GM12878 (cell line): ENCODE measurements around the gene MYO16. TPM values are rescaled to one million over a fixed set of nuclear protein-coding genes. Genes with fewer than 3 reads are reported as not detected.

Experiments used
- ATAC-seq: fragments of 200-7000 bp; cut with Tn5 transposase; 3 replicates; pipeline ENCODE4 v1.9.1; 2020; ENCODE audit warnings: mild to moderate bottlenecking, moderate library complexity
- BruUV-seq: library from RNA; stranded (reverse); fragments of 400-500 nt; replicated peaks from 2 replicates; lab custom pipeline; 2021; lab: Mats Ljungman, UMichigan
- CTCF ChIA-PET: fragments of 300-600 bp; sonication (Branson Sonifier 250); formaldehyde crosslinking; extraction: SDS; loops from one replicate; lab custom pipeline; 2021; ENCODE audit warnings: inconsistent platforms; lab: Yijun Ruan, JAX
- POLR2A ChIA-PET: fragments of 350-600 bp; formaldehyde crosslinking; extraction: SDS; loops from one replicate; lab custom pipeline; 2021; ENCODE audit warnings: inconsistent platforms; lab: Charles Lee
- RAD21 ChIA-PET: fragments of 300-600 bp; sonication (Branson Sonifier 250); formaldehyde crosslinking; loops from one replicate; lab custom pipeline; 2023; ENCODE audit warnings: antibody characterized with exemption; ENCODE audit not compliant: unreplicated experiment; lab: Charles Lee
- SMC1A ChIA-PET: fragments of 300-600 bp; sonication (Branson Sonifier 250); formaldehyde crosslinking; loops from one replicate; lab custom pipeline; 2023; ENCODE audit not compliant: unreplicated experiment, uncharacterized antibody; lab: Charles Lee
- DNase-seq: peaks from one replicate; pipeline ENCODE4 v3.0.0-alpha.2; 2011; ENCODE audit warnings: low read depth, low spot score
- FAIRE-seq: peaks from 3 replicates; lab custom pipeline; 2011; peaks lifted over from hg19 to GRCh38; lab: Jason Lieb, UNC
- H2AFZ ChIP-seq: 2 replicates; pipeline ENCODE4 v1.6.0; 2011; ENCODE audit warnings: low read depth, low read length, control low read depth; ENCODE audit not compliant: control insufficient read depth
- H3K27ac ChIP-seq: 2 replicates; pipeline ENCODE4 v1.5.1; 2011; ENCODE audit warnings: control low read depth; ENCODE audit not compliant: control insufficient read depth, insufficient read depth
- H3K27me3 ChIP-seq, 2 experiments: replicated peaks in 1 of 2; 2 replicates each; pipeline versions ENCODE4 v1.6.0 to v1.6.1; 2011; ENCODE audit warnings: low read length in 1 of 2; ENCODE audit not compliant: control insufficient read depth in 2 of 2, insufficient read depth in 2 of 2
- H3K36me3 ChIP-seq, 2 experiments: 2 replicates each; pipeline ENCODE4 v1.5.1; 2011; ENCODE audit warnings: low read length in 1 of 2; ENCODE audit not compliant: control insufficient read depth in 2 of 2, insufficient read depth in 2 of 2
- H3K4me1 ChIP-seq: 2 replicates; pipeline ENCODE4 v1.6.1; 2011; ENCODE audit warnings: mild to moderate bottlenecking, low read length, moderate library complexity, mixed read lengths; ENCODE audit not compliant: control insufficient read depth, insufficient read depth
- H3K4me2 ChIP-seq: 2 replicates; pipeline ENCODE4 v1.6.0; 2011; ENCODE audit warnings: control low read depth; ENCODE audit not compliant: control insufficient read depth, insufficient read depth
- H3K4me3 ChIP-seq: fragments of 200-600 bp; sonication (generic); 2 replicates; pipeline ENCODE4 v1.5.1; 2016
- H3K79me2 ChIP-seq: 2 replicates; pipeline ENCODE4 v1.6.0; 2011; ENCODE audit warnings: low read length; ENCODE audit not compliant: control insufficient read depth, insufficient read depth
- H3K9ac ChIP-seq: 2 replicates; pipeline ENCODE4 v1.8.0; 2011; ENCODE audit warnings: low read length, control low read depth, mixed read lengths; ENCODE audit not compliant: control insufficient read depth, insufficient read depth
- H3K9me3 ChIP-seq: replicated peaks from 3 replicates; pipeline ENCODE4 v1.5.1; 2011; ENCODE audit warnings: mild to moderate bottlenecking, low read length; ENCODE audit not compliant: control insufficient read depth, insufficient read depth
- H4K20me1 ChIP-seq: 2 replicates; pipeline ENCODE4 v1.6.0; 2011; ENCODE audit not compliant: control insufficient read depth, insufficient read depth
- CREM ChIP-seq: IDR thresholded peaks from 2 replicates; pipeline ENCODE4 v1.6.1; 2014; ENCODE audit warnings: antibody characterized with exemption, low read depth
- HDGF ChIP-seq: fragments of 450-650 bp; IDR thresholded peaks from 2 replicates; pipeline ENCODE4 v1.6.1; 2016; ENCODE audit warnings: antibody characterized with exemption
- JUNB ChIP-seq: IDR thresholded peaks from 2 replicates; pipeline ENCODE4 v1.6.1; 2016; ENCODE audit warnings: antibody characterized with exemption, mild to moderate bottlenecking
- JUND ChIP-seq: IDR thresholded peaks from 2 replicates; pipeline ENCODE4 v1.6.1; 2012; ENCODE audit warnings: low read depth, mild to moderate bottlenecking, low read length, improper control_type of control experiment, moderate library complexity
- NFYB ChIP-seq: IDR thresholded peaks from 2 replicates; pipeline ENCODE4 v1.6.1; 2011; ENCODE audit warnings: low read depth, mild to moderate bottlenecking, low read length, improper control_type of control experiment, moderate library complexity; ENCODE audit not compliant: insufficient read depth
- NR2C2 ChIP-seq: IDR thresholded peaks from 2 replicates; pipeline ENCODE4 v1.6.1; 2011; ENCODE audit warnings: borderline replicate concordance, low read depth; ENCODE audit not compliant: control insufficient read depth, insufficient read length
- RCOR1 ChIP-seq: conservative IDR thresholded peaks from 2 replicates; pipeline ENCODE4 v1.6.1; 2012; ENCODE audit warnings: low read depth, low read length, improper control_type of control experiment
- STAT3 ChIP-seq: IDR thresholded peaks from 2 replicates; pipeline ENCODE4 v1.6.1; 2011; ENCODE audit warnings: low read depth, low read length, improper control_type of control experiment
- TCF12 ChIP-seq: IDR thresholded peaks from 2 replicates; pipeline ENCODE4 v1.6.1; 2011; ENCODE audit warnings: low read depth, mild to moderate bottlenecking, low read length
- YY1 ChIP-seq: IDR thresholded peaks from 2 replicates; pipeline ENCODE4 v1.6.1; 2011; ENCODE audit warnings: low read depth, mild to moderate bottlenecking, low read length
- ZBED1 ChIP-seq: IDR thresholded peaks from 2 replicates; pipeline ENCODE4 v1.6.1; 2016; ENCODE audit warnings: borderline replicate concordance
- ZSCAN29 ChIP-seq: fragments of 450-650 bp; IDR thresholded peaks from 2 replicates; pipeline ENCODE4 v1.6.1; 2017; ENCODE audit warnings: mild to moderate bottlenecking, moderate library complexity
- WGBS: methylation state at CpG from one replicate; pipeline ENCODE4 v1.1.6; 2016; ENCODE audit warnings: low lambda C conversion rate; ENCODE audit not compliant: insufficient replicate concordance, insufficient coverage; ENCODE audit errors: missing lambda C conversion rate; 5-methylcytosine and 5-hydroxymethylcytosine counted together
- in situ Hi-C: fragments of 300-500 bp; cut with MboI; formaldehyde crosslinking; loops from 9 replicates; pipeline ENCODE4 v1.14.3; 2018; ENCODE audit warnings: mixed read lengths
- intact Hi-C: fragments of 100-400 bp; cut with micrococcal nuclease; formaldehyde crosslinking; loops from one replicate; pipeline ENCODE4 v1.14.2; 2022; ENCODE audit not compliant: unreplicated experiment
- polyA plus RNA-seq, 11 experiments: library from polyadenylated mRNA; depleted of rRNA in 4 of 11; unstranded in 6 of 11; stranded (reverse) in 5 of 11; fragments of >200 nt; fragmentation: Nextera tagmentation in 4 of 11; fragmentation: Illumina TruSeq in 1 of 11; extraction: Ambion mirVana in 4 of 11; extraction: Trizol in 1 of 11; gene quantifications; 1 replicate in 1 of 11; 2 replicates in 10 of 11; pipeline versions ENCODE4 v1.2.1 to v1.2.3, GENCODE V29; 2011 to 2016; ENCODE audit warnings: inconsistent platforms in 2 of 11, missing spikeins in 2 of 11, low read depth in 1 of 11
- total RNA-seq, 4 experiments: library from RNA; depleted of rRNA in 3 of 4; stranded (reverse); fragments of >200 nt in 3 of 4; fragmentation: Illumina TruSeq in 1 of 4; extraction: Trizol in 1 of 4; gene quantifications; 2 replicates each; pipeline versions ENCODE4 v1.2.1 to v1.2.3, GENCODE V29; 2013 to 2021
- TF ChIP-seq, protein P1 (sequence below): fragments of 450-650 bp; IDR thresholded peaks from 2 replicates; pipeline ENCODE4 v1.6.1; 2017; ENCODE audit warnings: mild to moderate bottlenecking, low read depth, inconsistent platforms; ENCODE audit not compliant: poor library complexity, severe bottlenecking

Gene MYO16
- total and polyA plus RNA-seq, 10 of the 15 experiments (the other 5 are each of a cell fraction or from before 2014, with no cell fraction given) = under 0.01 to 1.7 (median 0.05) TPM; not detected in 4

DNA sequence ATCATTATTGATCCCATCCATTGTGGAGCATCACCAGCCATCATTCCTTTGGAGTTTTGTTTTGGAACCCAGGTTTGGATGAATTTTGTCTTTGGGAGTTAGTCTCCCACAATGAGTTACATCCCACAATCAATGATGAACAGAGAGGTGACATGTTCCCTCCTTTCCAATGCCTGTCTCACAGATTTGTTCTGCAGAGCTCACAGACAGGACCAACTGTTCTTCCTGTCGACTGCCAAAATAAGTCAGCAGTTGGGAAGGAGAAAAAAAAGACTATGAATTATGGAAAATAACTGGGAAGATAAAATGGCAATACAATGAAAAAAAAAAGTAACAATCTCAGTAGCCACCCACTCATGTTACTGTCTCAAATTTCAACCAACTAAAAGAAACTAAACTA is 489.1 kb downstream of the MYO16 start:
- no peak for TF ChIP-seq YY1
- TF ChIP-seq TCF12 = no peak
- TF ChIP-seq HDGF = no peak
- no peak for TF ChIP-seq STAT3
- no peak for TF ChIP-seq CREM
- TF ChIP-seq JUNB = no peak
- TF ChIP-seq RCOR1 = no peak
- no peak for TF ChIP-seq ZBED1
- no peak for TF ChIP-seq NR2C2
- TF ChIP-seq JUND = no peak
- TF ChIP-seq, protein P1, sequence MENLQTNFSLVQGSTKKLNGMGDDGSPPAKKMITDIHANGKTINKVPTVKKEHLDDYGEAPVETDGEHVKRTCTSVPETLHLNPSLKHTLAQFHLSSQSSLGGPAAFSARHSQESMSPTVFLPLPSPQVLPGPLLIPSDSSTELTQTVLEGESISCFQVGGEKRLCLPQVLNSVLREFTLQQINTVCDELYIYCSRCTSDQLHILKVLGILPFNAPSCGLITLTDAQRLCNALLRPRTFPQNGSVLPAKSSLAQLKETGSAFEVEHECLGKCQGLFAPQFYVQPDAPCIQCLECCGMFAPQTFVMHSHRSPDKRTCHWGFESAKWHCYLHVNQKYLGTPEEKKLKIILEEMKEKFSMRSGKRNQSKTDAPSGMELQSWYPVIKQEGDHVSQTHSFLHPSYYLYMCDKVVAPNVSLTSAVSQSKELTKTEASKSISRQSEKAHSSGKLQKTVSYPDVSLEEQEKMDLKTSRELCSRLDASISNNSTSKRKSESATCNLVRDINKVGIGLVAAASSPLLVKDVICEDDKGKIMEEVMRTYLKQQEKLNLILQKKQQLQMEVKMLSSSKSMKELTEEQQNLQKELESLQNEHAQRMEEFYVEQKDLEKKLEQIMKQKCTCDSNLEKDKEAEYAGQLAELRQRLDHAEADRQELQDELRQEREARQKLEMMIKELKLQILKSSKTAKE = no peak
- no peak for TF ChIP-seq ZSCAN29
- no peak for TF ChIP-seq NFYB
- Histone ChIP-seq H3K4me3 (no peak overlapping the region), H3K27ac (no peak overlapping the region), H4K20me1 (no peaks in the 10 kb centered on the region), H3K9ac (no peak overlapping the region), H3K9me3 (no peaks in the 10 kb centered on the region), H3K4me2 (no peak overlapping the region), H3K36me3 (no peaks in the 10 kb centered on the region), H3K79me2 (no peaks in the 10 kb centered on the region), H3K27me3 (no peaks in the 10 kb centered on the region), H3K4me1 (no peaks in the 10 kb centered on the region), H2AFZ (no peak overlapping the region)
- ChIA-PET SMC1A (interaction anchor here (0.7 kb wide), 1 partner anchor 89 kb away, joined by 3 read pairs; no protein-coding TSS in a partner anchor), POLR2A (no interaction called here), RAD21 (no interaction called here), CTCF (no interaction called here)
- 0% methylated on average over 1 of the region's 1 CpG for WGBS
- ATAC-seq (no peak), FAIRE-seq (no peak), DNase-seq (no peak)
- no TSS peak for BruUV-seq
- in situ Hi-C loops = no loop called here
- intact Hi-C loops = no loop called here
